ENCODE measurements around the gene KIF17.

DNA sequence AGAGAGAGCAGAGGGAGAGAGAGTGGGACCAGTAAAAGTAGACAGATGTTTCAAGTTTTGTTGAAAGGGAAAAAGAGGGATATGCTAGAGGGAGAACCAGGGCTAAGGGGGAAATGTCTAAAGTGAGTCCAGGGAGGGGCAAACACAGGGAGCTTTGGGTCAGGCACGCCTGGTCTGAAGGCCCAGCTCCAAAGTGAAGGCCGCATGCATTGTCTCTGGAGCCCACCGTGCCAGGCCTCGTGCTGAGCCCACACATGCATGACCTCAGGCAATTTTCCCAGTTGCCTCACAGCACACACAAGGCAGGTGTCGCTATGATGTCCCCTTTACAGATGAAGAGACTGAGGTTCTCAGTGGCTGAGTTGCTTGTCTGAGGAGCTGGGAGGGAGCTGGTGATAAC, 16.0 kb downstream of the KIF17 start:
- TF ChIP-seq EZH2phosphoT487 (IDR thresholded peaks at IDR 0.05) (no peak), EZH2 (IDR thresholded peaks at IDR 0.05) (no peak)
- TF ChIP-seq, protein P1, sequence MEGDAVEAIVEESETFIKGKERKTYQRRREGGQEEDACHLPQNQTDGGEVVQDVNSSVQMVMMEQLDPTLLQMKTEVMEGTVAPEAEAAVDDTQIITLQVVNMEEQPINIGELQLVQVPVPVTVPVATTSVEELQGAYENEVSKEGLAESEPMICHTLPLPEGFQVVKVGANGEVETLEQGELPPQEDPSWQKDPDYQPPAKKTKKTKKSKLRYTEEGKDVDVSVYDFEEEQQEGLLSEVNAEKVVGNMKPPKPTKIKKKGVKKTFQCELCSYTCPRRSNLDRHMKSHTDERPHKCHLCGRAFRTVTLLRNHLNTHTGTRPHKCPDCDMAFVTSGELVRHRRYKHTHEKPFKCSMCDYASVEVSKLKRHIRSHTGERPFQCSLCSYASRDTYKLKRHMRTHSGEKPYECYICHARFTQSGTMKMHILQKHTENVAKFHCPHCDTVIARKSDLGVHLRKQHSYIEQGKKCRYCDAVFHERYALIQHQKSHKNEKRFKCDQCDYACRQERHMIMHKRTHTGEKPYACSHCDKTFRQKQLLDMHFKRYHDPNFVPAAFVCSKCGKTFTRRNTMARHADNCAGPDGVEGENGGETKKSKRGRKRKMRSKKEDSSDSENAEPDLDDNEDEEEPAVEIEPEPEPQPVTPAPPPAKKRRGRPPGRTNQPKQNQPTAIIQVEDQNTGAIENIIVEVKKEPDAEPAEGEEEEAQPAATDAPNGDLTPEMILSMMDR (IDR thresholded peaks at IDR 0.05) = no peak

Data from neural progenitor cell (in vitro differentiated cells).